Activated CD4-positive, alpha-beta T cell treated with anti-CD3 and anti-CD28 coated beads, Interleukin-10, Interleukin-2, amounts not matched to agents 100 ng/mL and 50 ng/mL, durations not matched to agents 16 hours and 8 hours (primary cell): Measurements from ENCODE around the gene COL6A1.

Experiments
- DNase-seq: peaks from one replicate; pipeline ENCODE4 v3.0.0-alpha.2; 2020

The COL6A1 gene

DNA sequence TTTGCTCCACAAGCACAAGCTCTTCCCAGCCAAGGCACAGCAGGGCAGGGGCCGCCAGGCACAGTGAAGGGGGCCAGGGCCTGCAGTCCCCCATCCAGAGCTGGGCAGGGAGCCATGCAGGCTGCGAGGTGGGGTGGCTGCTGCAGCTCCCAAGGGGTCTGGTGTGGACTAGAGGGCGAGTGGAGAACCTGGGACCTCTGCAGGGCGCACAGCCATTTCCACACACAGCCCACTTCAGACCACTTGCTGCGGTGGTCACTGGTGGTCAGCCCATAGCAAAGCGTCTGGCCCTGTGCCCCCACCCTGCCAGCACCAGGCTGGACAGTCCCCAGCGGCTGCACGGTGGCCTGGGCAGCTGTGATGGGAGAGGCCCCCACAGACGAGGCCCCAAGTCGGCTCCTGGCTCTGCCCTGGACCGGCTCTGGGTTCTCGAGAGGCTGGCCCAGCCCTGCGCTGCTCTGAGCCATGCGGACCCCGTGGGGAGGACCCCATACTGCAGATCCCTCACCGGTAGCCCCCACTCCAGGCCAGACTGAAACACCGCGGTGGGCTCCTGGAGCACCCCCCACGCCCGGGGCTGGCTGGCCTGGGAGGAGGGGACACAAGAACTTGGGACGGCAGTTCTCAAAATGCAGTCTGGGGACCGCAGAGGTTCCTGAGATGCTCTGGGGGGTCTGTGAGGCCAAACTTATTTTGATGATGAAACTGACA, 69.3 kb downstream of the COL6A1 start:
- no peak for DNase-seq

DNA sequence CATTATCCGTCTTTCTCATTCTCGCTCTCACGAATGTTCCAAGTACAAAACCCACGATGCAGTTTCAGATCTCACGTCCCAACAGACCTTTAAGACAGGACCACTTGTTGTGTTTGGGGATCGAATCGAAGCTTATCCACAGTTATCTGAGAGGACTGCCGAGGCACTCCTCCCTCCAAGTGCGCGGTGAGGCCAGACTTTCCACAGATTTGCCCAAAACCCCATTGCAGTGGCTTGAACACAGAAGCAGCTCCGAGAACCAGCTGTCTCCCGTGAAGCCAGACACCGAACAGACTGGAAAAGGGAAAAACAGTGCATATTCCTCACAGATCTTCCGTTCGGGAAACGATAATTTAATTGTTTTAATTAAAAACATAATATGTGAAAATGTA, 69.8 kb downstream of the COL6A1 start:
- no peak for DNase-seq

DNA sequence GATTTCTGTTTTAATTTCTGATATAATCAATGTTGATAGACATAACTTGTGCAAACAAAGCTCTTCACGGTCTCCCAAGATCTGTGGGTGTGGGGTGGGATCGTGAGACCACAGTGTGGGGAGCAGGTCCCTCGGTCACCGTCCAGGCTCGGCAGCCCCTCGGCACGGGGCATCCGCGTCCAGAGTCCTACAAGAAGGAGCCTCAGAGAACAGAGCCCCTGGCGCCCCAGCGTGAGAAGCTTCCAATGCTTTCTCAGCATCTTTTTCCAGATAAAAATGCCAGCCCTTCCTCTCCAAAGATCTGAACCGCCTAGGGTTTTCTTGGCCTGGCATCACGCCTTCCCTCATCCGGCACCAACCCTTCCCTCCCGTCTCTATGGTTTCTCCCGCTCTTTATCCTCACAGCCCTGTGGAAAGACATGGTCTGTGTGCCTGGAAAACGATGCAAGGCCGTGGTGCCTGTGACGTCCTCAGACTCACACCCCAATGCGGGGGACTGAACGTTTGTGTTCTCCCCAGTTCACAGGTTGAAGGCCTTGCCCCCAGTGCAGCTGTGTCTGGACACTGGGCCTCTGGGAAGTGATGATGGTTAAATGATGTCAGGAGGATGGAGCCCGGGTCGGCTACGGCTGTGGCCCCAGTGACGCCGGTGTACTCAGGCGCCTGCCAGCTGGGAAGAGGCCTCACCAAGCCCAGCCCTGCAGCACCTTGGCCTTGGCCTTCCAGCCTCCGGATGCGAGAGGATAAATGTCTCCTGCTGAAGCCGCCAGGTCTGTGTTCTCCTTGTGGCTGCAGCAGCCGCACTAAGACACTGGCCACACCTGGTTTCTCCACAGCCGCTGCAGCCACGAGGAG, 70.5 kb downstream of the COL6A1 start:
- DNase-seq: no peak

DNA sequence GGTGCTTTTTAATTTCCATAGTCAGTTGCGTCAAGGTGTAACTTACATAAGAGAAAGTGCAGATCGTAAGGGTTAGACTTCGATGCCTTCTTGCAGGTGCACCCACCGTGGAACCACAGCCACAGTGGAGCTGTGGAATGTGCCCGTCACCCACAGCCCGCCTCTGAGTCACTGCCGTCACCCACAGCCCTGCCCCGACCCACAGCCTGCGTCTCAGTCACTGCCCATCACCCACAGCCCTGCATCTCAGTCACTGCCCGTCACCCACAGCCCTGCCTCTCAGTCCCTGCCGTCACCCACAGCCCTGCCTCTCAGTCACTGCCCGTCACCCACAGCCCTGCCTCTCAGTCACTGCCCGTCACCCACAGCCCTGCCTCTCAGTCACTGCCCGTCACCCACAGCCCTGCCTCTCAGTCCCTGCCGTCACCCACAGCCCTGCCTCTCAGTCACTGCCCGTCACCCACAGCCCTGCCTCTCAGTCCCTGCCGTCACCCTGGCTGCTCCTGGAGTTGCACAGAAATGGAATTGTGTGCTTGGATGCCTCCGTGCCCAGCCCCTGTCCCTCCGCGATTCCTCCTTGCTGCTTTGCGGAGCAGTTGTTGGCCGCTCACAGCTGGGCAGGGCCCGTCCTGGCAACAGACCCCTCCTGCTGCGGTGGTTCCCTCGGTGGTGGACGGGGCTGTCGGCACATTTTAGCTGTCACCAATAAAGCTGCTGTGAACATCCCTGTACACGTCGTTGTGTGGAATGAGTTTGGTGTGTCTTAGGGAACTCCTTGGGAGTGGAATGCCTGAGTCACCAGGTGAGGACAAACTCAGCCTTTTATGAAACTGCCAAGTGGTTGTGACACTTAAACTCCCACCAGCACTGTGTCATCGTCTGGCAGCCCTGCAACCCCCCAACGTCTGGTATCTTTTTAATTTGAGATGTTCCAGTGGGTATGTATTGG, 71.4 kb downstream of the COL6A1 start:
- DNase-seq: no peak

DNA sequence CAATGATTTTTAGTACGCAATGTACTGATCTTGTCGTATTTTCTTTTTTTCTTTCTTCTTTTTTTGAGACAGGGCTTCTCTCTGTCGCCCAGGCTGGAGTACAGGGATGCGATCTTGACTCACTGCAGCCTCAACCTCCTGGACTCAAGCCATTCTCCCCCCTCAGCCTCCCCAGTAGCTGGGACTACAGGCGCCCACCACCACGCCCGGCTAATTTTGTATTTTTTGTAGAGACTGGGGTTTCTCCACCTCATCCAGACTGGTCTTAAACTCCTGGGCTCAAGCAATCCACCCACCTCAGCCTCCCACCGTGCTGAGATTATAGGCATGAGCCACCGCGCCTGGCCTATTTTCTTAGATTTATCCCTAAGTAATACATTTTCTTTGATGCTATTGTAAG, 72.5 kb downstream of the COL6A1 start:
- no peak for DNase-seq

DNA sequence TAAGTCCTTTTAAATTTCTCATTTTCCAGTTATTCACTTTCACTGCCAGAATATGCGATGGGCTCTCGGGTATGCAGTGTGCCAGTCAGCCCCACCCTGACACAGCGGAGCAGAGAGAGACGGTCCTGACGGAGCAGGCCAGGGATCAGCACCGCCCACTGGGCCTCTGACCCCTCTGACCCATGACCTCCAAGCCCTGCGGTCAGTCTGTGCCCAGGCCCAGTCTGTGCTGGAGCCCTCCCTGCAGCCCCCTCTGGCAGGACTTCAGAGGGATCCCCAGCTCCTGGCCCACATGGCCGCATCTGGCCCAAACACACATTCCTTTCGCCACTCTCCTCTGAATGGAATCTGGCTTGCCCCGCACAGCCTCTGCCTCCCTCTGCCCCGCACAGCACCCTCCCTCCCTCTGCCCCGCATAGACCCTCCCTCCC, 72.9 kb downstream of the COL6A1 start:
- DNase-seq: no peak
